Prostate gland (tissue), 2 donors: ENCODE results near the gene NAA60.

Experiments
- CTCF ChIP-seq, 4 experiments: fragments of 200-600 bp in 2 of 4; fragments of 450-650 bp in 2 of 4; sonication (generic) in 2 of 4; IDR thresholded peaks; 1 replicate in 3 of 4; 2 replicates in 1 of 4; pipeline ENCODE4 v1.5.1; 2016 to 2019; ENCODE audit warnings: antibody characterized with exemption in 4 of 4, mild to moderate bottlenecking in 2 of 4, moderate library complexity in 2 of 4
- POLR2A ChIP-seq: fragments of 450-650 bp; IDR thresholded peaks from one replicate; pipeline ENCODE4 v1.6.1; 2016; ENCODE audit warnings: antibody characterized with exemption, mild to moderate bottlenecking
- POLR2AphosphoS5 ChIP-seq: sonication (generic); formaldehyde crosslinking; IDR thresholded peaks from one replicate; pipeline ENCODE4 v1.6.1; 2017; ENCODE audit warnings: antibody characterized with exemption

DNA sequence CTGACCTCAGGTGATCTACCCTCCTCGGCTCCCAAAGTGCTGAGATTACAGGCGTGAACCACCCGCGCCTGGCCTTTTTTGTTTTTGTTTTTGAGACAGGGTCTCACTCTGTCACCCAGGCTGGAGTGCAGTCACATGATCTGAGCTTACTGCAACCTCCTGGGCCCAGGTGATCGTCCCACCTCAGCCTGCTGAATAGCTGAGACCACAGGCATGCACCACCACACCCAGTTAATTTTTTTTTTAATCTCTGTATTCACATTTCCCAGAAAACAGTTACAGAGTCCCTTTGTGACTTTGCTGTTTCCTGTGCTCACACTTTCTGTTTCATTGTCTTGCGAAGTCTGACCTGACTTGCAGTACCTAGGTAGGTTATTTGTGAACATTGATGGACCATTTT, 60.0 kb downstream of the NAA60 start:
- TF ChIP-seq CTCF (IDR thresholded peaks at IDR 0.05) (no peak), POLR2A (no peak), POLR2AphosphoS5 (no peak)
